SJCRH30 (cell line): ENCODE results near the gene RND3. TPM values are rescaled to one million over a fixed set of nuclear protein-coding genes. Genes with fewer than 3 reads are reported as not detected.

Source experiments
- DNase-seq, 2 experiments: peaks; one replicate each; pipeline ENCODE4 v3.0.0-alpha.2; 2015 to 2020
- H3K27ac ChIP-seq: fragments of 250-450 bp; sonication (Bioruptor Pico); 2 replicates; pipeline ENCODE4 v1.5.1; 2020; ENCODE audit warnings: mild to moderate bottlenecking, moderate library complexity
- H3K27me3 ChIP-seq: fragments of 250-450 bp; sonication (Bioruptor Pico); 2 replicates; pipeline ENCODE4 v1.5.1; 2020; ENCODE audit warnings: mild to moderate bottlenecking, moderate library complexity
- H3K36me3 ChIP-seq: fragments of 250-450 bp; sonication (Bioruptor Pico); 2 replicates; pipeline ENCODE4 v1.5.1; 2020; ENCODE audit warnings: mild to moderate bottlenecking, moderate library complexity
- H3K4me1 ChIP-seq: fragments of 250-450 bp; sonication (Bioruptor Pico); 2 replicates; pipeline ENCODE4 v1.5.1; 2020; ENCODE audit warnings: mild to moderate bottlenecking, moderate library complexity
- H3K4me3 ChIP-seq: fragments of 250-450 bp; sonication (Bioruptor Pico); 2 replicates; pipeline ENCODE4 v1.5.1; 2020; ENCODE audit warnings: mild to moderate bottlenecking, moderate library complexity
- H3K9me3 ChIP-seq: fragments of 250-450 bp; sonication (Bioruptor Pico); replicated peaks from 2 replicates; pipeline ENCODE4 v1.5.1; 2020; ENCODE audit warnings: mild to moderate bottlenecking, moderate library complexity
- total RNA-seq: library from RNA; depleted of rRNA; stranded (reverse); fragments of >200 nt; shearing (Covaris generic); gene quantifications from 2 replicates; pipeline ENCODE4 v1.2.3, GENCODE V29; 2014

Gene RND3
- total RNA-seq, 1 experiment from 2014 or later = 43.4 TPM

- no peaks in the 10 kb centered on the region for H3K4me1 ChIP-seq
- H3K4me3 ChIP-seq = no peak overlapping the region
- H3K36me3 ChIP-seq = no peaks in the 10 kb centered on the region
- DNase-seq = no peak
- H3K27me3 ChIP-seq = no peaks in the 10 kb centered on the region
- H3K27ac ChIP-seq = no peak overlapping the region
- H3K9me3 ChIP-seq = no peaks in the 10 kb centered on the region
Observed at GRCh38 chr2:150425121-150425955, 62.1 kb downstream of the RND3 start.

DNA sequence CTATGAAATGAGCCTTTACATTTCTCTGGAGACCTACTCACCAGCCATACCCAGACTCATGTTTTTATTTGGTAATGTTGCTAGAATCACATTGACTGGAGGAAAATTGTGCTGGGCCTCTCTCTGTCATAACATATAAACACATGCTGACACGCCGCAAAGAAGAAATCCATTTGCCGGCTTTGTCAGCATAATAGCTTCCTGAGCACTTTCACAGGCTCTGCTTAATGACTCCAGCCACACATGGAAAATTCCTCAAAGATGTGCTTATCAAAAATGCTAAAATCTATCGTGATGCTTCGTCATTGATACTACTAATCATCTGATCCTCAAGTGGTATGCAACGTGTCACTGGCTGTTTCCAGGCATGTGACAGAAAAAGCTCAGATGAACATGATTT, 63.1 kb downstream of the RND3 start:
- Histone ChIP-seq H3K27me3 (no peaks in the 10 kb centered on the region), H3K4me1 (no peaks in the 10 kb centered on the region), H3K36me3 (no peaks in the 10 kb centered on the region), H3K4me3 (no peak overlapping the region), H3K27ac (no peak overlapping the region), H3K9me3 (no peaks in the 10 kb centered on the region)
- no peak for DNase-seq

DNA sequence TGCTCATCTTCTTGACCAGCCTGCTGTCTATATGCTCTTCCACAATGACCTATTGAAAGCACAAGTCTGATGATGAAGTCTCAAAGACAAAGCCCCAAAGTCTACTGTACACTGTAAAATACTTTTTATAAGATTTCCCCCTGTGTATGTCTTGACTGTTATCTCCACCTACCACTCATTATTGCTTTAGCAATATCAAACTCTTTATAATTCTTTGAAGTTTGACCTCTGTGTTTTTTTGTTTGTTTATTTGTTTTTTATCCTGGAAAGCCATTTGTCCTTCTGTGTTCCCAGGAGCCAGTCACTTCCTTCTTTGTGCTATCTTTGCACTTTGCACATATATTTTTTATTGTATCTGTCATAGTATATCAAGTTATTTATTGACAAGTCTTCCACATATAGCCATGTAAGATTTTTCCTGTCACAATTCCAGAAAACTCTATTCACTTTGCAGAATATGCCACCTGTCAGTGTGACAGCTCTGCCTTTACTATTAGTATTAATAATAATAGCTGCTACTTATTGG, 66.3 kb downstream of the RND3 start:
- Histone ChIP-seq H3K36me3 (no peaks in the 10 kb centered on the region), H3K27ac (no peak overlapping the region), H3K9me3 (no peaks in the 10 kb centered on the region; the same call in 1 of the 2 replicates), H3K27me3 (no peaks in the 10 kb centered on the region), H3K4me3 (no peak overlapping the region), H3K4me1 (peaks cover 6% of the 10 kb centered on the region; the same call in 1 of the 2 replicates)
- DNase-seq = no peak

DNA sequence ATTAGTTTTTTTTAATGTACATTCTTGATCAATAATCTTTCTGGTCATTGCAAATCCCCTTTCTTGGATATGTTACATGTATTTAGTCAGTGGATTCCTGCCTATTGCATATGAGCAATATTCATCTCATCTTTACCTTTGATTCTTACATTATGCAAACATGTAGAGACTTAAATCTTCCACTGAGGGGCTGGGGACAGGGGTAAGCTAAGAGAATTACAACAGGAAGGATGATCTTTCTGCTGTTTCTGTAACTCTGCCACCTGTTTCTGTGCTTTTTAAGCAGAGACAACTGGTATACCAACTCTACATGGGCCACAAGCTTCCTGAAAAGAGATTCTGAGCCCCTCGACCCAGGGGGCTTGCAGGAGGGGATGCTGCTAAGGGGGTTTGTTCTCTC, 68.6 kb downstream of the RND3 start:
- Histone ChIP-seq H3K27me3 (no peaks in the 10 kb centered on the region), H3K4me3 (no peak overlapping the region)

More for the DNA sequence above, 68.6 kb downstream of the RND3 start:
- Histone ChIP-seq H3K9me3 (no peaks in the 10 kb centered on the region; the same call in 1 of the 2 replicates), H3K36me3 (no peaks in the 10 kb centered on the region), H3K4me1 (peaks cover 8% of the 10 kb centered on the region), H3K27ac (no peak overlapping the region)
- no peak for DNase-seq
